CD4-positive, alpha-beta T cell treated with Interleukin-12 subunit alpha and Interleukin-12 subunit beta, for 1 hour (primary cell): Measurements from ENCODE around the gene ORM2.

Source experiments
- DNase-seq: peaks from one replicate; pipeline ENCODE4 v3.0.0-alpha.2; 2020

The ORM2 gene

DNA sequence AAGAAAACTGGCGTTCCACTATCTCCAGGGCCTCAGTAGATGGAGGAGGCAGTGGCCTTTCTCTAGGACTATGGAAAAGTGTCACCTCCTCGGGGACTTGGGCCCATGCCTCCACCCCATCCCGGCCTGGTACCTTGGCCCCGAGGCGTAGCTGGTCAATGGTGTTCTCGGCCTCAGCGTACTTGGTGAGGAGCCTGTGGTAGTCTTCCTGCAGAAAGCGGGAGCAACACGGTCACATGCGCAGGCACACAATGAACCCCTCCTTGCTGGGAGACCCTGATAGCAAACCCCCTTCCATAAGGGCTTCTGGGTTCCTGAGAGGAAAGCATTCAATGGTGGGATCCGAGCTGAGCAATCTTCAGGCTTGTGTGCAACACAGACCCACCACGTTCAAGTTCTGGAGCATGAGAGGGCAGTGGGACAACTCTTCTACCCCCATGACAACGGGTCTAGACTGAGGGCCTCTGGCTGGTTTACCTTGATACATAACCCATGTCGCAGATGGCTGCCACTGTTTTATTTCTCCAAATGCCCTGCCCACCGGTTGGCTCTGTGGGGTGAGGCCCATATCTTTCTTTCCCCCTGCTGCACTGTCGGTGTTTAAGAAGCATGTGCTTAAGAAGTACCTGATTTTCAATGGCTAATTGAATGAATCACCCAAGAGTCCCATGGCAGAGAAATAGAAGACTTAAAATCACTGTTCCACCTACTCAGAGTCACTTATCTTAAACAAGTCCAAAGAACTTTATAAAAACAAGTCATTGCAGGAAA lies 44.5 kb downstream of the ORM2 start:
- no peak for DNase-seq

DNA sequence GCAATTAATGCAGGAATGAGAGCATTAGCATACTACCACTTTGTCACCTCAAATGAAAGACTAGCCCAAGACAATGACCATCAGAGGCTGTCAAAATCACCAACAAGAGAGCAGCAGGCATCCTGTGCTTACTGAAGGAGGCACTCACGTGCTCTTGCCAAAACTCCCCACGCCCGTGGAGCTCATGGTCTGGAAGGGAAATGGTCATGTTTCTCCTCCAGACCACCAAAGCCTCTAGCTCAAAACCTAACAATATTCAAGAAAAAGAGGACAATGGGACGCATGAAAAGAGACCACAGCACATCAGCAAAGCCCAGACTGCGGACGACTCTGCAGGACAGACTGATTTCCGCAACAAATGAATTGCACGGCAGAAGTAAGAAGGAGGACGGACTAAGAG lies 45.3 kb downstream of the ORM2 start:
- DNase-seq = no peak

DNA sequence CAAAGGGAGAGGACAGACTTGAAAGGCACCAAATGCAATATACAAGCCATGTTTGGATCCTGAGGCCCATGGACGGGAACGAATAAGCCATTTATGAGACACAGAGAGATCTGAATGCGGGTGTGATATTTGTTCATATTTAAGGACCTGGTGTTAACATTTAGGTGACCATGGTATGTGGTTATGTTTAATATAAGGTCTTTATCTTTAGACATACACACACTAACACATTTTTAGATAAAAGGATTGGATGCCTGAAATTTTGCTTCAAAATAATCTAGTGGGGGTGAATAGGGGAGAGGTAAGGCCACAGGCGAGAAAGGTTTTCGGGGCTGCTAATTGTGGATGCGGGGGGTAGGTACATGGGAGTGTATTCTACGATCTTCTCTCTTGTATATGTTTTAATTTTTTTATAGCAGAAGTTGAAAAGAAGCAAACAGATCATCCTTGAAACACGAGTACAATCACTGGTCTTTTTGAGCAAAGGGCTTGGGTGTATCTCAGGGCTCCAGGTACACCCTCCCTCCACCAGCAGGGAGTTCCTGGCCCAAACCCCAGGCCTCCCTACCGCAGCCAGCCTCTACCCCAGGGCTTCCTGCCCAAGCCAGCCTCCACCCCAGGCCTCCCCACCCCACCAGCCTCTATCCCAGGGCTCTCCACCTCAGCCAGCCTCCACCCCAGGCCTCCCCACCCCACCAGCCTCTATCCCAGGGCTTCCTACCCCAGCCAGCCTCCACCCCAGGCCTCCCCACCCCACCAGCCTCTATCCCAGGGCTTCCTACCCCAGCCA lies 45.9 kb downstream of the ORM2 start:
- no peak for DNase-seq

GRCh38 chr9:114376586-114377445 lies 47.1 kb downstream of the ORM2 start:
- no peak for DNase-seq

DNA sequence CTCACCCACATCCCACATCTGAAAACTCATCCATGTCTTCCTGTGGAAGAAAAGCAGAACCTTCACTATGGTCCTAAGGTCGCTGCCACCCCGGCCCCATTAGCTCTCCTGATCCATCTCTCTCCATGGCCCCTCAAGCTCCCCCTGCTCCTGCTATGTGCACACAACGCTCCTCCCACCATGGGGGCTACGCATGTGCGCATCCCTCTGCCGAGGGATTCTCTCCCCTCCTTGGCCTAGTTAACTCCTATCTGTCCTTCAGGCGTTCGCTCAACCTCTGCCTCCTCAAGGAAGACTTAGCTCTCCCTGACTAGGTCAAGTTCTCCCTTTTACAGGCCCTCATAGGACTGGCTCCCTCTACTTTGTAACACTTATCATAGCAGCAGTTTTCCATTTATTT lies 48.3 kb downstream of the ORM2 start:
- no peak for DNase-seq

- DNase-seq = no peak
These were observed 49.2 kb downstream of the ORM2 start for GRCh38 chr9:114378883-114379282.
